Hippocampal formation (tissue), 2 donors: Measurements from ENCODE around the gene ZNF559.

Experiments used
- DNase-seq, 2 donors: peaks; one replicate each; lab custom pipeline; 2025; lab: John Stamatoyannopoulos, UW

The ZNF559 gene

GRCh38 chr19:9353011-9353410 is 29.0 kb downstream of the ZNF559 start:
- no peak for DNase-seq

GRCh38 chr19:9354651-9355050 is 30.7 kb downstream of the ZNF559 start:
- DNase-seq, result no peak

- peak in 1 of 2 donors; percentile 3 for DNase-seq
Observed at GRCh38 chr19:9362905-9363304, 38.9 kb downstream of the ZNF559 start, which contains the start of gene ZNF177. TSS of gene ZNF177 (plus strand) at chr19:9363013. CDS start at chr19:9378312, 15,299 bp downstream.

GRCh38 chr19:9370738-9371619 is 47.0 kb downstream of the ZNF559 start:
- DNase-seq, result no peak

- DNase-seq, result no peak
Observed at GRCh38 chr19:9381361-9381785, 57.4 kb downstream of the ZNF559 start.
